ENCODE measurements around the gene IMPA2.

The IMPA2 gene

DNA sequence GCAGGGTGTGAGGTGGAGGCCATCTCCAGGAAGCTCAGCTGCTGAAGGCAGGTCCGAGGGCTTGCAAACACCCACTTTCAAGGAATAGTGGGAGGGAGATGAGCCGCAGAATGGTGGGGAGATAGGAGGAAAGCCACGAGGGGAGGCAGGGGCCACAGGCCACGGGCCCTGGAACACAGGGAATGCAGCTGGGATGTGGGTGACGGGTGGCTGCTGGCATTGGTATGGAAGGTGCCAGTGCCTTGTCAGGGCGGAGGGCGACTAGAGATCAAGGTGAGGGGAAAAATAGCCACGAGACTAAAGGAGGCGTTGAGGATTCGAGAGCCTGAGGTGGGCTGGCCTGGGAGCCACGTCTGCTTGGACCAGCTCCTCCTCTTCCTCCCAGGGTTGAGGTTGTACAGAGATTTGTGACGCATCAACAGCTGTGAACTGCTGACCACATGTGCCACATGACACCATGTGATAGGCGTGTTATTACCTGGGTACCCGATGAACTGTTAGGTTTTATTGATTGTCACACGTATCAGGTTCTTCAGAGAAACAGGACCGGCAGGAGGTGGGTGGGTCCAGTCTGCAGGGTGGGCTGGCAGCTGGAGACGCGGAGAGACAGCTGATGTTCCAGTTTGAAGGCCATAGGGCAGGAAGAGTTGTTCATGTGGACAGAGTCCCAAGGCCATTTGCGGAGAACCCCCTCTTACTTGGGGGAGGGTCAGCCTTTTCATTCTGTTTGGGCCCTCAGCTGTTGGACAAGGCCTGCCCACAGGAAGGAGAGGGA, 9.9 kb downstream of the IMPA2 start:
- DNase-seq = no peak

DNA sequence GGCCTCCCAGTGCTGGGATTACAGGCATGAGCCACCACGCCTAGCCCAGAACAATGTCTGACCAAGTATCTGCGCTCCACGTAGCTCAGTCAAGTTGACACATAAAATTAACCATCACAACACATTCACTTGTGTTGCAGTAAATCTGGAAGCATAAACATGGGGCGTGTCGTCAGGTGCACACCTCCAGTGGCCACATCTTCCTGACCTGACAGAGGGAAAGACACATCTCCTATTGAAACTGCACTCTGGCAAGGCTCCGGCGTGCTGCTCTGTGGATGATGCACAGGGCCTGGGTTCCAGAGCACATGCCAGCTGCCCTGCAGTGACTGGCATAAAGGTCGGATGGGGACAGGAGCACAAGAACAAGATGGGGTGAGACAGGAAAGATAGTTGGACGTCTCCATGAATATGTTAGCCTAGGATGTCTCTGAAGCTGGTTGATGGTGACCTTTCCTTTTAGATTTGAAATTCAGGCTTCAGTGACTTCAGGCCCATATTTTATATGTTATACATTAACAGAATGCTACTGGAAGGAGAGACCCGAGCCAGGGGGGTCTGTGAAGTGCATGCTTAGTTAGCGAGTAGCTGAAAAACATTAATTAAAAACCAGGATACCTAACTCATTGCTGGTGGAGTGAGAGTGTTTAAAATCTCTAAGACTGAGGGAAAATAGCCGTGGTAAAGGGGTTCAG, 10.9 kb downstream of the IMPA2 start:
- DNase-seq = no peak

GRCh38 chr18:11993264-11993916, 12.1 kb downstream of the IMPA2 start:
- no peak for DNase-seq

GRCh38 chr18:11994336-11994702, 13.0 kb downstream of the IMPA2 start:
- DNase-seq = no peak

- no peak for DNase-seq
Observed at GRCh38 chr18:11994703-11995444, 13.6 kb downstream of the IMPA2 start.

DNA sequence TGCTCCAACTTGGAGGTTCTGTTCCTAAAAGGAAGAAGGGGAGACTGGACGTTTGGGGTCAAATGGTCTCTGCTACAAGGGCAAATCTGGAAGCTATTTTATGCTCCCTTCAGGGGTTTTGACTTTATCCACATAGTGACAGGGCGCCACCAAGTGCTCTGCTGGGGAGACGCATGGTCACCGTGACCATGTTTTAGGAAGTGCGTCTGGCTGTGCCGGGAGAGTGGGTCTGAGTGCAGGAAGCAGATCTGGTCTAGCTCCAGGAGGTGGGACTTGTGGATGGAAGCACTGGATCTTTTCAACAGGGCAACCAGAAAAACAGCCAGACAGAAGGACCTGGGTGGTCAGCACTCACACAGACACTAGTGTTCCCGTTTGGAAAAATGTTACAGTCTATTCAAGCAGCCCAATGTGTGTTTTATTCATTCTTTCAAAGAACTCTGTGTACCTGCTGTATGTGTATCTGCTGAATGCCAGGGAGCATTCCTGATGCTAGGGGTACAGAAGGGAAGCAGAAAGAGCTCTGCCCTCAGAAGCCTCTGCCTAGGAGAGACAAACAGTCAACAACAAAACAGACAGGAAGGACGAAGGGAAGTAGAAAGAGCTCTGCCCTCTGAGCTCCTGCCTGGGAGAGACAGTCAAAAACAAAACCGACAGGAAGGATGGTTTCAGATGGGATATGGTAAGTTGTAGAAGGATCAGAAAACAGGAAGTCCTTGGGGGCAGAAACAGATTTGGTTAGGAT, 14.3 kb downstream of the IMPA2 start:
- peak; percentile 61 for DNase-seq

DNA sequence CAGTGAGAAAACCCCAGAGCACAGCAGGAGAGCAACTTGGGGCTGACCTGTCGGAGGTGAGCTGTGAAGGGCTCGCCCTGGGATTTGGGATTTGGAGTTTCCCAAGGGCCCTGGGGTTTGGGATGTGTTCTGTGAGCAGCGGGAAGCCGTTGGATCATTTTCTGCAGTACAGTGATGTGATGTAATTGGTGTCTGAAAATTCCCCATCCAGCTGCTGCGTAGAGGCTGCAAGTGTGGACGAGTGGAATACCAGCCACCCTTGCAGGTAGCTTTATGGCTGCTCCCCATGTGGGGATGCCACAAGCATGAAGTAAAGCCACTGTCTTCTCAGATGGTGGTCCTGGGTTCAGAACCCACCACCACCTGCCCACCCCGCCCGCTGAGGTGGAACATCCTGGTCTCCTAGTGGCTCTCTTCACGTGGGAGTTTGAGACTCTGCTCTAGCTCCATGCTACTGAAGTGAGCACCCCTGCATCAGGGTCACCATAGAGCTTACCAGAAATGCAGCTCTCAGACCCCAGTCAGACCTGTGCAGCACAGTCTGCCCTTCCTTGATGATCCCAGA, 15.0 kb downstream of the IMPA2 start:
- DNase-seq = no peak

DNA sequence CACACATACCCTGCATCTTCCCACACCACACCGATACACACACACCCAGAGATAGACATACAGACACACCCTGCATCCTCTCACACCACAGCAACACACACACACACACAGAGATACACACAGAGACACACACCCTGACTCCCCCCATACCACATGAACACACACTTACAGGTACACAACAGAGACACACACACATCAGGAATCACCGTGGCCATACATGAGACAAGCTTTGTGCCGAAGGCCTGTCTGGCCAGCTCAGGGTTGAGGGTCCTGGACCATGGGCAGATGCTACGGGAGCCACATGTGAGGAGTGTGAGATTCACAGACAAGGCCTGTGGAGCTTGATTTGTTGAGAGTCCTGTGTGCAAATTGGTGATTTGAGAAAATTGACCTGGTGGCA, 15.6 kb downstream of the IMPA2 start:
- no peak for DNase-seq

DNA sequence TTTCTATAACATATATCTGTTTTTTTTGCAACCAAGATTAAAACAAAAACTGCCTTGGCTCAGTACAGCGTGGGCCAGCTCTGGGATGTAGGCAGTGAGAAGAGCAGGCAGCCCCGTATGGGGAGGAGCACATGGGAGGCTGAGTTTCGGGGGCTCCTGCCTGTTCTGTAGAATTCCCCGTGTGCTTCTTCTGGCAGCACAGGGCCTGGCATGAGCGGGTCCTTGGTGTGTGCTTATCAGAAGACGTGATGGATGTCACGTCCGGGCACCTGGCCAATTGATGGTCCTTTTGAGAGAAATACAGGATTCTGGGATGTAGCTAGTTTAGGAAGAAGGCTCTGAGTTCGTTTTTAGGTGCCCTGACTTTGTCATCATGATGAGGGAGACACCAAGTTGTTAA, 16.2 kb downstream of the IMPA2 start:
- no peak for DNase-seq

GRCh38 chr18:11998193-11998592, 16.9 kb downstream of the IMPA2 start:
- DNase-seq = no peak

DNA sequence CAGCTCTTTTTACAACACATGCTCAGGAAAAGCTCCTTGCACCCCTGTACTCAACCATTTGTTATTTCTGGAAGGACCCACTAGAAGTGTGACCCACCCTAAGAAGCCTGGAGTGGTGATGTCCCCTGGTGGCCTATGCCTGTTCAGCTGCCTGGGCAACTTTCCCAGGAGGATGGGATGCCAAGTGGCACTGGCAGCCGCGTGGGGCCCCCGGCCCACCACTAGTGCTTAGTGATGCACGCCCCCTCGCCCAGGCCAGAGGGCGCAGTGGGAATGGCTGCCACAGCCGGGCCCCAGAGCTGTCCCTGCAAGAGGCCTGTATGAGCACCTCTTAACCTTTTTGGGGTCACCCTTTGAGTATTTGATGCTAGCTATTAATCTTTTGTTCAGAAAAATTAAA, 18.1 kb downstream of the IMPA2 start:
- DNase-seq = no peak

DNA sequence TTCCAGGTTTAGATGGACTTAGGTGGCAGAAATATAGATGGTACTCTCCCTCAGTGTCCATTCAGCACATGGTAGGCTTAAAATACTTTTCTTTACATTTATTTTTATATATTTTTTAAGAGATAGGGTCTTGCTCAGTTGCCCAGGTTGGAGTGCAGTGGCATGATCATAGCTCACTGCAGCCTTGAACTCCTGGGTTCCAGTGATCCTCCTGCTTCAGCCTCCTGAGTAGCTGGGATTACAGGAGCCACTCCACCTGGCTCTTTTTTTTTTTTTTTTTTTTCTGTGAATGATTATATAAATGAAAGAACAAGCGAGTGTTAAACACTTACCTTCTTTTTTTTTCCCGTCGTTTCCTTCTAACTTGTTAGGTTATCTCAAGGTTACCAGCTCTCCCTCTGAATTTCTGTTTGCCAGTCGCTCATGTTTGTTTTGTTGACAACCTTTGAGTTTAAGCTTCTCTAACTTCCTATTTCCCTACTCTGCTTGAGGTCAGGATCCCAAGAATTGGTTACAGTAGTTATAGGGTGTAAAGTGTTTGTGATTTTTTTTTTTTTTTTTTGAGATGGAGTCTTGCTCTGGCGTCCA, 18.9 kb downstream of the IMPA2 start:
- no peak for DNase-seq

GRCh38 chr18:12001421-12001820, 20.1 kb downstream of the IMPA2 start:
- DNase-seq = no peak

DNA sequence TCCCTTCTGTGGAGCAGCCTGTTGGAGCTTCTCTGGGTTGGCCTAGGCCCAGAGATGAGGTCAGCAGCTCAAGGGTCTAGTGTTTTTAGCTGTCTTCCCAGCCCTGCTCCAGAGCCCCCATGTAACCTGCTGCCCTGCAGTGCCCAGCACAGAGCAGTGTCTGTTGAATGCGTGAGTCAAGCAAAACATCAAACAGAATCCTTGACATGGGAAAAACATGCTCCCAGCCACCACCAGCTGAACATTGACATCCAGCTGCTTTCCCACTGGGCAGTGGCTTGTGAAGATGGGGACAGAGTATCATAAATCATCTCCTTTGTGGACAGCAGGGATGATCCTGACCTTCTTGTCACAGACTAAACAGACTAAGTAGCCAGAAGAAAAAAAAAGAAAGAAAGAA, 22.6 kb downstream of the IMPA2 start:
- DNase-seq = no peak

- no peak for DNase-seq
Observed at GRCh38 chr18:12005538-12006487, 24.5 kb downstream of the IMPA2 start.

DNA sequence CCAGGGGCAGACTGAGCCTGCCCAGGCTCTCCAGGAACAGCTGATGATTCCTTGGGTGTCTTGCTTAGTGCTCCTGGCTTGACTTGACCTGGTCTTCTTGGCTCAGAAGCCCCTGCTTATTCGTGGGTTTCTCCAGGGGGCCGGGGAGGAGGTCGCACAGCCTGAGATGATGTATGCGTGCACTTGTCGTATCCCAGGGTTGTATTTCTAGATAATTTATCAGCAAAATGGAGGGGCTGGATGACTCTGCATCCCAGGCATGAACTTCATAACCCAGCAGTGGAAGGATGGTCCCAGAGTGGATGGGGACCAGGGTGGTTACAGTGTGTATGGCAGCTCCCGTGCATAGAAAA, 25.2 kb downstream of the IMPA2 start:
- DNase-seq = no peak

- DNase-seq = no peak
Observed at GRCh38 chr18:12007063-12007462, 25.8 kb downstream of the IMPA2 start.

GRCh38 chr18:12008181-12008767, 27.0 kb downstream of the IMPA2 start:
- no peak for DNase-seq

DNA sequence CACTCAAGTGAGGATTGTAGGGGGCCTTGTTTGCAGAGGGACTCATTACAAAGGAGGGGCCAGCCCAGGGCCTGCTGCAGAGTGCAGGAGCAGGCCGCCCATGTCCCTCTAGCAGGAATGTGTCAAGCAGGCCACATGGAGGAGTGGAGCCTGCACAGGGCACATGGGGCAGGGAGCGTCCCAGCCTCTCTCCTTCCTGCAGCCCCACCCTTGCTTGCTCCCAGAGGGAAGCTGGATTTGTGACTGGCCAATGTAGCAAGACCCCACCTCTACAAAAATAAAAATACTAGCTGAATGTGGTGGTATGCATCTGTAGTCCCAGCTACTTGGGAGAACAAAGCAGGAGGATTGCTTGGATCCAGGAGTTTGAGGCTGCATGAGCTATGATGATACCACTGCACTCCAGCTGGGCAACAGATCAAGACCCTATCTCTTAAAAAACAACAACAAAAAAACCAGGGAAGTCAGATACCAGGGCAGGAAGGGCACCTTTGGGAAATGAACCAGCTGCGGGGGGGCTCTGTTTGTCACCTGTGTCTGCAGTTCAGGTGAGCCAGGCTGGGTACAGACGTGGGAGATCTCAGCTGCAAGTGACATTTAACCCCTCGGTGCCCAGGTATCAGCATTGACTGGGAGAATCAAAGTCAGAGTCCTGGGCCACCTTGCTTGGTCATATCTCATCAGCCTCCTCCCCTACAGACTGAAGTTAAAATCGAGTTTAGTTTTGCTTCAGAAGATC, 27.7 kb downstream of the IMPA2 start:
- DNase-seq = no peak
